Sigmoid colon (tissue), 7 donors: ENCODE data around the gene OSBP. TPM values are rescaled to one million over a fixed set of nuclear protein-coding genes. Genes with fewer than 3 reads are reported as not detected.

Experiments
- DNase-seq: peaks from one replicate; pipeline ENCODE4 v3.0.0-alpha.2; 2019
- H3K27ac ChIP-seq, 4 donors: fragments of 200-600 bp; sonication (generic); one replicate each; pipeline ENCODE4 v1.5.1; 2016 to 2019; ENCODE audit warnings: mild to moderate bottlenecking in 1 of 4
- H3K27me3 ChIP-seq, 3 donors: fragments of 200-600 bp; sonication (generic); one replicate each; pipeline ENCODE4 v1.5.1; 2019; ENCODE audit warnings: mild to moderate bottlenecking in 1 of 3
- H3K36me3 ChIP-seq, 4 donors: fragments of 200-600 bp; sonication (generic); one replicate each; pipeline ENCODE4 v1.5.1; 2016 to 2019
- H3K4me1 ChIP-seq, 4 donors: fragments of 200-600 bp; sonication (generic); one replicate each; pipeline ENCODE4 v1.5.1; 2017 to 2019
- H3K4me3 ChIP-seq, 4 donors: fragments of 200-600 bp; sonication (generic); one replicate each; pipeline ENCODE4 v1.5.1; 2017 to 2019; ENCODE audit warnings: mild to moderate bottlenecking in 2 of 4, moderate library complexity in 1 of 4
- H3K9me3 ChIP-seq, 4 donors: fragments of 200-600 bp in 3 of 4; sonication (generic) in 3 of 4; one replicate each; pipeline versions ENCODE4 v1.5.1 to v1.6.1; 2013 to 2019
- CTCF ChIP-seq, 4 experiments: fragments of 450-650 bp in 3 of 4; fragments of 200-600 bp in 1 of 4; IDR thresholded peaks; one replicate each; pipeline ENCODE4 v1.5.1; 2016 to 2019; ENCODE audit warnings: antibody characterized with exemption in 4 of 4, mild to moderate bottlenecking in 3 of 4, moderate library complexity in 2 of 4
- EP300 ChIP-seq, 4 donors: sonication (generic); formaldehyde crosslinking; IDR thresholded peaks; one replicate each; pipeline ENCODE4 v1.6.1; 2017; ENCODE audit warnings: antibody characterized with exemption in 4 of 4
- POLR2A ChIP-seq, 2 donors: fragments of 450-650 bp; IDR thresholded peaks; one replicate each; pipeline ENCODE4 v1.6.1; 2016; ENCODE audit warnings: antibody characterized with exemption in 2 of 2, mild to moderate bottlenecking in 2 of 2, moderate library complexity in 2 of 2
- POLR2AphosphoS5 ChIP-seq, 4 donors: sonication (generic); formaldehyde crosslinking; IDR thresholded peaks; one replicate each; pipeline ENCODE4 v1.6.1; 2017; ENCODE audit warnings: antibody characterized with exemption in 4 of 4
- WGBS, 2 donors: extraction: QIAGEN DNeasy Blood & Tissue Kit; methylation state at CpG; one replicate each; pipeline ENCODE4 v1.1.7; 2013; 5-methylcytosine and 5-hydroxymethylcytosine counted together
- intact Hi-C: fragments of 100-400 bp; cut with DNase I; formaldehyde crosslinking; loops from one replicate; pipeline ENCODE4 v1.15.1; 2023
- polyA plus RNA-seq, 3 donors: library from polyadenylated mRNA; stranded (reverse); fragments of 200-250 nt; gene quantifications; one replicate each; pipeline ENCODE4 v1.2.3, GENCODE V29; 2013
- total RNA-seq, 4 donors: library from RNA; depleted of rRNA; stranded (reverse); fragments of >200 nt; gene quantifications; one replicate each; pipeline ENCODE4 v1.1.0, GENCODE V29; 2016
- donor health status: healthy with polysubstance abuse.
- donor health status: Bipolar disorder and iron deficiency.
- donor health status: healthy.

OSBP gene
- total and polyA plus RNA-seq, 7 donors, result 16.2 to 41.5 (median 27.5) TPM

GRCh38 chr11:59556115-59556916 is 59.3 kb downstream of the OSBP start:
- no peaks in the 10 kb centered on the region for H3K27me3 ChIP-seq
- peak; percentile 78 for DNase-seq
- whole genome bisulfite sequencing, 2 donors, result 17 to 49% methylated on average over 30 of the region's 30 CpGs
- no peaks in the 10 kb centered on the region for H3K9me3 ChIP-seq
- intact Hi-C loops, result loop anchor here (10.0 kb wide), 3 partner anchors 412 to 1892 kb away; partner anchors contain the start of genes FAM111A, TMEM109 and ZDHHC5
- peaks cover 0 to 36% (median 14%) of the 10 kb centered on the region in 4 donors for H3K4me1 ChIP-seq
- no peak for TF ChIP-seq EP300 (IDR thresholded peaks at IDR 0.05)
- TF ChIP-seq POLR2AphosphoS5 (IDR thresholded peaks at IDR 0.05), result no peak
- no peak for TF ChIP-seq CTCF (IDR thresholded peaks at IDR 0.05)
- no peak for TF ChIP-seq POLR2A (IDR thresholded peaks at IDR 0.05)
- H3K27ac ChIP-seq, result peak overlapping the region; percentile 43 to 71 (median 68)
- H3K36me3 ChIP-seq, result no peaks in the 10 kb centered on the region
- peak overlapping the region in 3 of 4 donors; percentile 26 to 42 (median 41) for H3K4me3 ChIP-seq

- DNase-seq, result no peak
- no peaks in the 10 kb centered on the region for H3K9me3 ChIP-seq
- H3K27ac ChIP-seq, result peak overlapping the region; percentile 43 to 71 (median 68)
- H3K4me3 ChIP-seq, result peak overlapping the region in 3 of 4 donors; percentile 26 to 42 (median 41)
- no peaks in the 10 kb centered on the region for H3K27me3 ChIP-seq
- 30 to 68% methylated on average over 17 of the region's 17 CpGs for WGBS, 2 donors
- H3K36me3 ChIP-seq, result no peaks in the 10 kb centered on the region
- intact Hi-C loops, result loop anchor here (10.0 kb wide), 3 partner anchors 411 to 1891 kb away; partner anchors contain the start of genes FAM111A, TMEM109 and ZDHHC5
- TF ChIP-seq POLR2AphosphoS5 (IDR thresholded peaks at IDR 0.05), result no peak
- TF ChIP-seq CTCF (IDR thresholded peaks at IDR 0.05), result no peak
- TF ChIP-seq EP300 (IDR thresholded peaks at IDR 0.05), result no peak
- TF ChIP-seq POLR2A (IDR thresholded peaks at IDR 0.05), result no peak
- H3K4me1 ChIP-seq, result peaks cover 0 to 37% (median 10%) of the 10 kb centered on the region in 4 donors
Measured at GRCh38 chr11:59555601-59556114, 59.9 kb downstream of the OSBP start.

GRCh38 chr11:59553323-59553722 is 62.3 kb downstream of the OSBP start:
- no peak for DNase-seq
- H3K36me3 ChIP-seq, result no peaks in the 10 kb centered on the region
- no peaks in the 10 kb centered on the region for H3K27me3 ChIP-seq
- H3K27ac ChIP-seq, result no peak overlapping the region
- intact Hi-C loops, result loop anchor here (5.0 to 10.0 kb wide), 5 partner anchors 64 to 1889 kb away; partner anchors contain the start of genes FAM111A, LPXN, OSBP and TMEM109
- no peaks in the 10 kb centered on the region for H3K9me3 ChIP-seq
- peaks cover 0 to 41% (median 11%) of the 10 kb centered on the region in 4 donors for H3K4me1 ChIP-seq
- H3K4me3 ChIP-seq, result no peak overlapping the region
- no peak for TF ChIP-seq CTCF (IDR thresholded peaks at IDR 0.05)
- TF ChIP-seq POLR2AphosphoS5 (IDR thresholded peaks at IDR 0.05), result no peak
- no peak for TF ChIP-seq EP300 (IDR thresholded peaks at IDR 0.05)
- no peak for TF ChIP-seq POLR2A (IDR thresholded peaks at IDR 0.05)
- WGBS, 2 donors, result 96 to 97% methylated on average over 21 of the region's 21 CpGs

- TF ChIP-seq POLR2A (IDR thresholded peaks at IDR 0.05) (no peak), CTCF (IDR thresholded peaks at IDR 0.05) (no peak), EP300 (IDR thresholded peaks at IDR 0.05) (no peak), POLR2AphosphoS5 (IDR thresholded peaks at IDR 0.05) (no peak)
- no peak overlapping the region for H3K4me3 ChIP-seq
- H3K4me1 ChIP-seq, result peaks cover 0 to 37% (median 11%) of the 10 kb centered on the region in 4 donors
- 67 to 69% methylated on average over 2 of the region's 2 CpGs for WGBS, 2 donors
- no peaks in the 10 kb centered on the region for H3K27me3 ChIP-seq
- peak overlapping the region in 1 of 4 donors; percentile 17 for H3K27ac ChIP-seq
- DNase-seq, result no peak
- intact Hi-C loops, result loop anchor here (5.0 to 10.0 kb wide), 5 partner anchors 64 to 1888 kb away; partner anchors contain the start of genes FAM111A, LPXN, OSBP and TMEM109
- no peaks in the 10 kb centered on the region for H3K9me3 ChIP-seq
- no peaks in the 10 kb centered on the region for H3K36me3 ChIP-seq
Measured at GRCh38 chr11:59552844-59553243, 62.7 kb downstream of the OSBP start.
